ENCODE measurements around the gene KRTAP10-12. TPM values are rescaled to one million over a fixed set of nuclear protein-coding genes. Genes with fewer than 3 reads are reported as not detected.
"Not testable (repeated sequence)": the region's sequence is repeated elsewhere in the genome, so short reads cannot be mapped to it uniquely, and the experiment has no call there.

Gene KRTAP10-12
- total RNA-seq, 2 experiments from 2014 or later, result not detected

GRCh38 chr21:44684077-44684476 is 12.9 kb upstream of the KRTAP10-12 start:
- intact Hi-C loops (cut with micrococcal nuclease), result no loop called here
- Mint-ChIP-seq H3K9me3 (no peaks in the 10 kb centered on the region), H3K27me3 (no peaks in the 10 kb centered on the region), H3K4me1 (ENCODE audit: low read depth) (peaks cover 8% of the 10 kb centered on the region), H3K27ac (no peak overlapping the region), H3K36me3 (ENCODE audit: low read depth) (no peaks in the 10 kb centered on the region), H3K4me3 (no peak overlapping the region)
- TF ChIP-seq CTCF (IDR thresholded peaks at IDR 0.05), result no peak
- CTCF ChIA-PET, result interaction anchor here (1.5 kb wide), 1 partner anchor 13 kb away, joined by 4 read pairs; the partner anchor contains the start of gene KRTAP10-12
- no peak for DNase-seq
- no peak for ATAC-seq
- POLR2A ChIA-PET, result no interaction called here

DNA sequence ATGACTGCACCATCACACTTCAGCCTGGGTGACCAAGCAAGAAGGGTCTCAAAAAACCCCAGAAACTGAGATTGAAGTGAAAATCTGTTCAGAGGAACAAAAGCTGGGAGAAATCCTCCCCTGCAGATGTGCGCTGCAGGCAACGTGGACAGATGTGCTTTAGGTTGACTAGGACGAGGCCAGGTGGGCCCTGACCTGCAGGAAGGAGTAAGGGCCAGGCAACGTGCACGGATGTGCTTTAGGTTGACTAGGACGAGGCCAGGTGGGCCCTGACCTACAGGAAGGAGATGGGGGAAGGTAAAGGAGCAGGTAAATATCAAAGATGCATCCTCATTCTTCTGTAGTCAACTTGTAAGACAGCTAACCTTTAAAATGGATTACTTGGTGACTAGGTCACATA is 12.5 kb upstream of the KRTAP10-12 start:
- intact Hi-C loops (cut with micrococcal nuclease), result no loop called here
- H3K27me3 Mint-ChIP-seq, result no peaks in the 10 kb centered on the region
- POLR2A ChIA-PET, result no interaction called here
- DNase-seq (no peak), ATAC-seq (no peak)
- CTCF ChIA-PET, result interaction anchor here (1.5 kb wide), 1 partner anchor 12 kb away, joined by 4 read pairs; the partner anchor contains the start of gene KRTAP10-12
- no peaks in the 10 kb centered on the region for H3K36me3 Mint-ChIP-seq (ENCODE audit: low read depth)
- no peaks in the 10 kb centered on the region for H3K9me3 Mint-ChIP-seq
- no peak overlapping the region for H3K4me3 Mint-ChIP-seq
- H3K27ac Mint-ChIP-seq, result no peak overlapping the region
- no peak for TF ChIP-seq CTCF (IDR thresholded peaks at IDR 0.05)
- H3K4me1 Mint-ChIP-seq (ENCODE audit: low read depth), result peaks cover 8% of the 10 kb centered on the region

DNA sequence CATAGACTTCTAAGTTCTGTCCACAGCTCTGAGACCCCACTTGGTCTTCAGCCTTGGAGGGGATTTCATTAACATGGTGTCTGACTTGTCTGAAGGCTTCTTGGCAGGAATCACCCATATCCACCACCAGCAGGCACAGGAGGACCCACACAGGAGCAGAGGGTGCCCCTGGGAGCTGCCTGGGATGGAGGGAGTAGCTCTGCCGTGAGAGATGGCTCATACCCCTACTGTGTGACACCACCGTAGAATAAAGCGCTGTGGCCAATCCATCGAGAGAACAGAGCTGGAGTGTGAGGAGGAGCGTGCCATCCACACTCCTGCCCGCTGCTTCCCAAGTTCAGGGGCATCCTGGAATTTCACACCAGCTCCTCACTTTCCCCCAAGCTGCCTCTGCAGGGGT is 11.9 kb upstream of the KRTAP10-12 start:
- H3K27me3 Mint-ChIP-seq; intact Hi-C loops (cut with micrococcal nuclease); ATAC-seq; H3K9me3 Mint-ChIP-seq; H3K4me3 Mint-ChIP-seq; H3K36me3 Mint-ChIP-seq (ENCODE audit: low read depth); POLR2A ChIA-PET; H3K4me1 Mint-ChIP-seq (ENCODE audit: low read depth); H3K27ac Mint-ChIP-seq; DNase-seq: not testable (repeated sequence)
- CTCF ChIA-PET, result interaction anchor here (1.5 kb wide), 1 partner anchor 12 kb away, joined by 4 read pairs; the partner anchor contains the start of gene KRTAP10-12

DNA sequence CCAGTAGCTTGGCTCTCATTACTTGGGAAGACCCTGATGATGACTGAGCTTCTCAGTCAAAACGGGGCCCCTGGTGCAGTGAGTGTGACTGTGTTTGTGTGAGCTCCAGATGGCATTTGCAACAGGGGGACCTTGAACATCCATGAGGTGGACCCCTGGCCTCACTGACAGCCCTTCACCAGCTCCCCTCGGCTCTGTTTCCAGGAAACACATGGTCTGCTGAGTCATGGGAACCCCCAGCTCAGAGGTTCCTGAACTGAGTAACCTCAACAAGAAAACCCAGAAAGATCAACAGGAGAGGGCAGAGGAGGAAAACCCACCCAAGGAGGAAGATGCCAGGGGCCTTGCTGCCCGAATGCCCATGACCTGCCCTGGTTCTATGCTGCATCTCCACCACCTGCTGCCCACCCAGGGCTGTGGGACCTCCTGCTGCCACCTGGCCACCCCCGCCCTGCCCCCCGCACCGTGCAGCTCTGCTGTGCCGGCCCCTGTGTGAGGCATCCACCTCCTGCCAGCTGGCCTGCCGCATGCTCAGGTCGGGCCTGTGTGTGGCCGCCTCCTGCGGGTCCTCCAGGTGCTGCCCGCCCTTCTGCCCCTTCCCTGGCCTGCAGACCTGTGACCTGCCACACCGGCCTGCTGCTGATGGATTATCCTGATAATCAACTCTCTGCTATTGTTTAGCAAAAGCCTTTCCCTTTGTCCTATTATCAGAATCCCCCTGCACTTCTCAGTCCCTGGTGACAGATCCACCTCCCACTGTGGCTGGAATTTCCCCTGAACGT is 10.8 kb upstream of the KRTAP10-12 start:
- intact Hi-C loops (cut with micrococcal nuclease), result no loop called here
- Mint-ChIP-seq H3K9me3 (no peaks in the 10 kb centered on the region), H3K4me1 (ENCODE audit: low read depth) (peaks cover 11% of the 10 kb centered on the region), H3K36me3 (ENCODE audit: low read depth) (no peaks in the 10 kb centered on the region), H3K27me3 (no peaks in the 10 kb centered on the region), H3K27ac (no peak overlapping the region), H3K4me3 (no peak overlapping the region)
- DNase-seq, result peak; percentile 49
- POLR2A ChIA-PET, result no interaction called here
- ATAC-seq, result peak; percentile 77
- no peak for TF ChIP-seq CTCF (IDR thresholded peaks at IDR 0.05)
- CTCF ChIA-PET, result no interaction called here

DNA sequence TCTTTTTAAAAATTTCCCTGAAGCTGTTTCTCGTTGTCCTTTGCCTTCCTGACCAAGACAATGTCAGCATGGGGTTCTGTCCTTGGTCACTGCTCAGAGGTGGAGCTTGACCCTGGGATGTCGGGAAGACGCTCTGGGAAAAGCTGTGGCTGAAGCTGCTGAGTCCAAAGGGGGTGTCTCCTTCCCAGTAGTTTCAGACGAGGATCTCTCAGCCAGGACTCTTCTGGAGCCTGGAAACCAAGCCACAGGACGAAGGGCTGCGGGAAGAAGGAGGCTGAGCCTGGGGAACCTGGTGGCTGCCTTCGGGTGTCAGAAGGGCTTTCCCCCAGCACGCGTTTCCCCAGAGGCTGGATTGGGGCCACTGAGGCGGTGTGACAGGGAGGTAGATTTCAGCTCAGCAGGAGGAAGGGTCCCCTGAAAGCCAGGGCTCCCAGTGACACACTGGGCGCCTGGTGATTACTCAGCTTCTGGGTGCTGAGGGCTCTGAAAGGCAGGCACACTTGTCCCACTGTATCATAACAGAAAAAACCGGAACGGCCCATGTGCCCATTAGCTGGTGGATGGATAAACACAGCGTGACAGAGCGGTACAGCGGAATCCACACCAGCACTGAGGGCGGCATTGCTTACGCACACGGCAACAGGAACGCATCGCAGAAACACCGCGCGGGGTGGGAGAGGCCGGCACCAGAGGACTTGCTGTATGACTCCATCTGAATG is 10.0 kb upstream of the KRTAP10-12 start:
- Mint-ChIP-seq H3K27ac (no peak overlapping the region), H3K4me1 (ENCODE audit: low read depth) (peaks cover 19% of the 10 kb centered on the region), H3K36me3 (ENCODE audit: low read depth) (no peaks in the 10 kb centered on the region), H3K4me3 (no peak overlapping the region), H3K27me3 (no peaks in the 10 kb centered on the region), H3K9me3 (no peaks in the 10 kb centered on the region)
- no peak for TF ChIP-seq CTCF (IDR thresholded peaks at IDR 0.05)
- ChIA-PET CTCF (no interaction called here), POLR2A (no interaction called here)
- ATAC-seq (no peak), DNase-seq (no peak)
- intact Hi-C loops (cut with micrococcal nuclease), result no loop called here

Data from activated CD8-positive, alpha-beta T cell treated with anti-CD3 and anti-CD28 coated beads for 36 hours (primary cell).